GM12865 (cell line): ENCODE data around the gene SLC22A1.

Experiments
- DNase-seq: peaks from one replicate; pipeline ENCODE4 v3.0.0; 2010; ENCODE audit warnings: low read depth
- H3K4me3 ChIP-seq: 2 replicates; pipeline ENCODE4 v1.5.1; 2011; ENCODE audit warnings: mild to moderate bottlenecking, low read depth, low read length, control low read depth
- TF ChIP-seq, protein P1 (sequence below): IDR thresholded peaks from 2 replicates; pipeline ENCODE4 v1.5.1; 2011; ENCODE audit warnings: low read length, control low read depth, low read depth, inconsistent platforms; ENCODE audit not compliant: insufficient read depth; ENCODE audit errors: missing control alignments

Gene SLC22A1

DNA sequence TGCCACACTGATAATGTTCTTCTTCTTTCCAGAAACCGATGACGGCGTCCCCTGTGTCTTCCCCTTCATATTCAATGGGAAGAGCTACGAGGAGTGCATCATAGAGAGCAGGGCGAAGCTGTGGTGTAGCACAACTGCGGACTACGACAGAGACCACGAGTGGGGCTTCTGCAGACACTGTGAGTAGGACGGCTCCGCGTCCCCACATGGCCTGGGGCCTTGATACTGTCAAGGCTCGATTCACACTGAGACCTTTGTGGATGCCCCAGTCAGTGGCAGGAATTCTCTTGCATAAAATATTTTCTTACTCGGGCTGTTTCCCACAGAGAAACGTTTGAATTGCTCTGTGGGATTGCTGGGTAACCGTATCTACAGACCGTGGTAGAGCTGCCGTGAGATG, 41.5 kb upstream of the SLC22A1 start:
- H3K4me3 ChIP-seq, result no peak overlapping the region
- TF ChIP-seq, protein P1, sequence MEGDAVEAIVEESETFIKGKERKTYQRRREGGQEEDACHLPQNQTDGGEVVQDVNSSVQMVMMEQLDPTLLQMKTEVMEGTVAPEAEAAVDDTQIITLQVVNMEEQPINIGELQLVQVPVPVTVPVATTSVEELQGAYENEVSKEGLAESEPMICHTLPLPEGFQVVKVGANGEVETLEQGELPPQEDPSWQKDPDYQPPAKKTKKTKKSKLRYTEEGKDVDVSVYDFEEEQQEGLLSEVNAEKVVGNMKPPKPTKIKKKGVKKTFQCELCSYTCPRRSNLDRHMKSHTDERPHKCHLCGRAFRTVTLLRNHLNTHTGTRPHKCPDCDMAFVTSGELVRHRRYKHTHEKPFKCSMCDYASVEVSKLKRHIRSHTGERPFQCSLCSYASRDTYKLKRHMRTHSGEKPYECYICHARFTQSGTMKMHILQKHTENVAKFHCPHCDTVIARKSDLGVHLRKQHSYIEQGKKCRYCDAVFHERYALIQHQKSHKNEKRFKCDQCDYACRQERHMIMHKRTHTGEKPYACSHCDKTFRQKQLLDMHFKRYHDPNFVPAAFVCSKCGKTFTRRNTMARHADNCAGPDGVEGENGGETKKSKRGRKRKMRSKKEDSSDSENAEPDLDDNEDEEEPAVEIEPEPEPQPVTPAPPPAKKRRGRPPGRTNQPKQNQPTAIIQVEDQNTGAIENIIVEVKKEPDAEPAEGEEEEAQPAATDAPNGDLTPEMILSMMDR, result no peak
- no peak for DNase-seq

DNA sequence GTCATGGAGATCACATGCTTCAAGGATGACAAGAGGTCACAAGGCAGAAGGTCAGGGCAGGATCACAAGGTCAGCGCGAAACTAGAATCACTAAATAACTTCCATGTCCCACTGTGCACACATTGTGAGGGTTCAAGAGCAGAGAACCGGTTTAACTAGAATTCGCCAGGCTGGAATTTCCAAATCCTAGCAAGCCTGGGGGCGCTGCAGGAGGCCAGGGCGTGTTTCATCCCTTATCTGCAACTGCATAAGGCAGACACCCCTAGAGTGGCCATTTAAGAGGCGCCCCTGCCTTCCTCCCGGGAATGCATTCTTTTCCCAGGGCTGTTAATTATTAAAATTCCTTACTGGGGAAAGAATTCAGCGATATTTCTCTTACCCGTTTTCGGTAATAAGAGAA, 40.2 kb upstream of the SLC22A1 start:
- TF ChIP-seq, protein P1, result no peak
- no peak overlapping the region for H3K4me3 ChIP-seq
- DNase-seq, result no peak

DNA sequence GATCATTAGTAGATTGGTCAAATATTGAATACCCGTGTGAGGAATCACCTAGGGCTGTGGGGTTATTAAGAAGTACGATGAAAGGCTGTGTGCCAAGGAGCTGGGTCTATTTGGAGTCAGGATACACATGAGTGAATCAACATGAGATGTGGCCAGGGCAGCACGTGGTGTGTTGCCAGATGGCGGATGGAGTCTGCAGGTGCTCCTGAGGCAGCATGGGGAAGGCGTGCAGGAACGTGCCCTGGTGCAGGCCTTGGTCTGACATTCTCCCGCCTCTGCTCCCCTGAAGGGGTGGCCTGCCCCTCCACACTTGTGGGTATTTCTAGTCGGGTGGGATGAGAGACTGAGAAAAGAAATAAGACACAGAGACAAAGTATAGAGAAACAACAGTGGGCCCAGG, 39.0 kb upstream of the SLC22A1 start:
- H3K4me3 ChIP-seq, result no peak overlapping the region
- TF ChIP-seq, protein P1, result no peak
- DNase-seq, result no peak

DNA sequence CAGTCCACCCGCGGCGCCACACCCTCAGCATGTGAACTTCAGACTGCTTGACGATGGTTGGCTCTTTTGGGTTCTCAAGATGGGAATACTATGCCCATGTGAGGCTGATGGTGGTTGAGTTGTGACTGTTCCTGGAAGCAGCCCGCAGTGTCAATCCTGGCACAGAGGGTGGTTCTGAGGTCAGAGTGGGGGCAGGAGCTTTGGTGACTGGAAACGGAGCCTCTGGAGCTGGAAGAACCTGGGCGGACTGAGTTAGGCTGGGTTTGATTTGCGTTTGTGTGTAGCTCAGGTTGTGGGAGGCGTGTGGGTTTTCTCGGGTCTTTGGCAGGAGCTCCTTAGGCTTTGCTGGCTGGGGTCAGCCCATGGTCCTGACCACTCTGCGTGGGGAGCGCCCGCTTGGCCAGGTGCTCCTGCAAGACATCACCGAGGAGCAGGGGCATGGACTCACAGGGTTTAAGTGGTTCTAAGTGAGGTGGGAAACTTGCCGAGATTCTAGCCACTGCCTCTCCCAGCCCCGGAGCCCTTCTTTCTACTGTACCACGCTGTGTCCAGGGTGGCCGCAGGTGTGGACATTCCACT, 37.3 kb upstream of the SLC22A1 start:
- TF ChIP-seq, protein P1, result no peak
- DNase-seq, result no peak
- H3K4me3 ChIP-seq, result no peak overlapping the region

DNA sequence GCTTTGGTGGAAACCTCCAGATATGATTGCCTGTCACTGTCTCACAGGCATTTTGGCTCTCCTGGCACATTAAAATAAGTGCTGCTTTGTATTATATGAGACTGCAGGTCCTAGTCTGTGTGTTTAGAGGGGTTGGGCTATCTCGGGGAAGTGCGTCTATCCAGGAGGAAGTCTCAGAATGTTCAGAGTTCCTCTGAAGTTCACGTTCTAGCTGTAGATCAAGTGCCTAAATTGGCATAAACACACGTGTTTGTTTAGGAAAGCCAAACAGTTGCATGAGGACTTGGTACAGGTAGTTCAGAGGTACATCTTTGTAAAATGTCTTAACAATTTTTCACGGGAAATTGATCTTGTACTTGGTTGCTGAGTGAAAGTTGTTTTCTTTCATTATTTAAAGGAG, 36.4 kb upstream of the SLC22A1 start:
- H3K4me3 ChIP-seq, result no peak overlapping the region
- DNase-seq, result no peak
- TF ChIP-seq, protein P1, result no peak

DNA sequence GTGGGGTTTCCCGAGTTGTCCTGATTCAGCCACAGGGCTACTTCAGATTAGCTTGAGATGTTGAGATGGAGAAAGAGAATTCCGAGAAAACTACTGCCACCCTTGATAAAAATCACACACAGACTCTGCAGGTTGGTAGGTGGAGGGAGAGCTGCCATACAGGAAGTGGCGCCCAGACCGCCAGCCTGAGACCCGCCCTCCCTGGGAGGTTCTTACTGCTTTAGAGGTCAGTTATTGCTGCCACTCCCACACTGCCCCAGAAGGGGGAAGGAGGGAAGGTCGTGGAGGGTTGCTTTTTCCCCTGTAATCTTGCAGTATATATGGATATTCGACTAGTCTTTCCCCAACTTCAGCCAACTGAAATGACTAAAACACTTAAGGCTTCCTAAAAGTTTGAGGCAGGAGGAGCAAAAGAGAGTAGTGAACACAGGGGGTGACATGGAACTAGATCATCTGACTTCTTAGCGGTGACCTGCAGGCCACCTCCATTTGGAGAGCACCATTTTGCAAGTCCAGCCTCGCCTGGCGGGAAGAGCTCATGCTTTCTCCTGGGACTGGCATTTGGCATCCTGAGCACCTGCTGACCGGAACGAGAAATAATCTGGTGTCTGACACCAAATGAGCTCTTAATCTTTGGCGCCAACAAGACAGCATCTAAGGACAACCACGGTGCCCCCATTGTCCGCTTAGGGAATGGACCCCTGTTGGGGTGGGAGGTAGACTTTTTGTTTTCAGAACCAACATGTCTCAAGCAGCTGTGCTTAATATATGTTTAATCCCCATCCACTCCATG, 35.7 kb upstream of the SLC22A1 start:
- TF ChIP-seq, protein P1, result no peak
- no peak for DNase-seq
- H3K4me3 ChIP-seq, result no peak overlapping the region
